GM12878 (cell line): ENCODE data around the gene CRYAB. TPM values are rescaled to one million over a fixed set of nuclear protein-coding genes. Genes with fewer than 3 reads are reported as not detected.

Experiments
- ATAC-seq: fragments of 200-7000 bp; cut with Tn5 transposase; 3 replicates; pipeline ENCODE4 v1.9.1; 2020; ENCODE audit warnings: mild to moderate bottlenecking, moderate library complexity
- BruUV-seq: library from RNA; stranded (reverse); fragments of 400-500 nt; replicated peaks from 2 replicates; lab custom pipeline; 2021; lab: Mats Ljungman, UMichigan
- CTCF ChIA-PET: fragments of 300-600 bp; sonication (Branson Sonifier 250); formaldehyde crosslinking; extraction: SDS; loops from one replicate; lab custom pipeline; 2021; ENCODE audit warnings: inconsistent platforms; lab: Yijun Ruan, JAX
- POLR2A ChIA-PET: fragments of 350-600 bp; formaldehyde crosslinking; extraction: SDS; loops from one replicate; lab custom pipeline; 2021; ENCODE audit warnings: inconsistent platforms; lab: Charles Lee
- RAD21 ChIA-PET: fragments of 300-600 bp; sonication (Branson Sonifier 250); formaldehyde crosslinking; loops from one replicate; lab custom pipeline; 2023; ENCODE audit warnings: antibody characterized with exemption; ENCODE audit not compliant: unreplicated experiment; lab: Charles Lee
- SMC1A ChIA-PET: fragments of 300-600 bp; sonication (Branson Sonifier 250); formaldehyde crosslinking; loops from one replicate; lab custom pipeline; 2023; ENCODE audit not compliant: unreplicated experiment, uncharacterized antibody; lab: Charles Lee
- DNase-seq: peaks from one replicate; pipeline ENCODE4 v3.0.0-alpha.2; 2011; ENCODE audit warnings: low read depth, low spot score
- FAIRE-seq: peaks from 3 replicates; lab custom pipeline; 2011; peaks lifted over from hg19 to GRCh38; lab: Jason Lieb, UNC
- H2AFZ ChIP-seq: 2 replicates; pipeline ENCODE4 v1.6.0; 2011; ENCODE audit warnings: low read depth, low read length, control low read depth; ENCODE audit not compliant: control insufficient read depth
- H3K27ac ChIP-seq: 2 replicates; pipeline ENCODE4 v1.5.1; 2011; ENCODE audit warnings: control low read depth; ENCODE audit not compliant: control insufficient read depth, insufficient read depth
- H3K27me3 ChIP-seq, 2 experiments: replicated peaks in 1 of 2; 2 replicates each; pipeline versions ENCODE4 v1.6.0 to v1.6.1; 2011; ENCODE audit warnings: low read length in 1 of 2; ENCODE audit not compliant: control insufficient read depth in 2 of 2, insufficient read depth in 2 of 2
- H3K36me3 ChIP-seq, 2 experiments: 2 replicates each; pipeline ENCODE4 v1.5.1; 2011; ENCODE audit warnings: low read length in 1 of 2; ENCODE audit not compliant: control insufficient read depth in 2 of 2, insufficient read depth in 2 of 2
- H3K4me1 ChIP-seq: 2 replicates; pipeline ENCODE4 v1.6.1; 2011; ENCODE audit warnings: mild to moderate bottlenecking, low read length, moderate library complexity, mixed read lengths; ENCODE audit not compliant: control insufficient read depth, insufficient read depth
- H3K4me2 ChIP-seq: 2 replicates; pipeline ENCODE4 v1.6.0; 2011; ENCODE audit warnings: control low read depth; ENCODE audit not compliant: control insufficient read depth, insufficient read depth
- H3K4me3 ChIP-seq: fragments of 200-600 bp; sonication (generic); 2 replicates; pipeline ENCODE4 v1.5.1; 2016
- H3K79me2 ChIP-seq: 2 replicates; pipeline ENCODE4 v1.6.0; 2011; ENCODE audit warnings: low read length; ENCODE audit not compliant: control insufficient read depth, insufficient read depth
- H3K9ac ChIP-seq: 2 replicates; pipeline ENCODE4 v1.8.0; 2011; ENCODE audit warnings: low read length, control low read depth, mixed read lengths; ENCODE audit not compliant: control insufficient read depth, insufficient read depth
- H3K9me3 ChIP-seq: replicated peaks from 3 replicates; pipeline ENCODE4 v1.5.1; 2011; ENCODE audit warnings: mild to moderate bottlenecking, low read length; ENCODE audit not compliant: control insufficient read depth, insufficient read depth
- H4K20me1 ChIP-seq: 2 replicates; pipeline ENCODE4 v1.6.0; 2011; ENCODE audit not compliant: control insufficient read depth, insufficient read depth
- CBFB ChIP-seq: IDR thresholded peaks from 2 replicates; pipeline ENCODE4 v1.6.1; 2016; ENCODE audit warnings: antibody characterized with exemption, low read depth
- ETV6 ChIP-seq, 2 experiments: fragments of 450-650 bp in 1 of 2; IDR thresholded peaks in 1 of 2; conservative IDR thresholded peaks in 1 of 2; 2 replicates each; pipeline ENCODE4 v1.6.1; 2014; ENCODE audit warnings: antibody characterized with exemption in 1 of 2, borderline replicate concordance in 1 of 2, low read depth in 1 of 2, mild to moderate bottlenecking in 1 of 2, moderate library complexity in 1 of 2
- FOXM1 ChIP-seq: IDR thresholded peaks from 2 replicates; pipeline ENCODE4 v1.6.1; 2012; ENCODE audit warnings: low read depth, mild to moderate bottlenecking, inconsistent platforms, low read length, moderate library complexity
- GATAD2B ChIP-seq: fragments of 450-650 bp; conservative IDR thresholded peaks from 2 replicates; pipeline ENCODE4 v1.6.1; 2017; ENCODE audit warnings: low read depth, mild to moderate bottlenecking, moderate library complexity
- IKZF1 ChIP-seq: fragments of 450-650 bp; conservative IDR thresholded peaks from 2 replicates; pipeline ENCODE4 v1.6.1; 2017; ENCODE audit warnings: antibody characterized with exemption, mild to moderate bottlenecking
- IKZF2 ChIP-seq, 2 experiments: fragments of 450-650 bp; IDR thresholded peaks; 2 replicates each; pipeline ENCODE4 v1.6.1; 2017; ENCODE audit warnings: mild to moderate bottlenecking in 2 of 2, moderate library complexity in 2 of 2
- JUNB ChIP-seq: IDR thresholded peaks from 2 replicates; pipeline ENCODE4 v1.6.1; 2016; ENCODE audit warnings: antibody characterized with exemption, mild to moderate bottlenecking
- KDM1A ChIP-seq: fragments of 200-600 bp; sonication (generic); IDR thresholded peaks from 2 replicates; pipeline ENCODE4 v1.6.1; 2016; ENCODE audit warnings: borderline replicate concordance
- KLF5 ChIP-seq: fragments of 450-650 bp; IDR thresholded peaks from 2 replicates; pipeline ENCODE4 v1.6.1; 2014; ENCODE audit warnings: mild to moderate bottlenecking; ENCODE audit not compliant: partially characterized antibody
- NRF1 ChIP-seq: conservative IDR thresholded peaks from 2 replicates; pipeline ENCODE4 v1.6.1; 2011; ENCODE audit warnings: mild to moderate bottlenecking, low read depth, low read length, improper control_type of control experiment
- SMARCA5 ChIP-seq: fragments of 450-650 bp; IDR thresholded peaks from 2 replicates; pipeline ENCODE4 v1.6.1; 2017; ENCODE audit warnings: mild to moderate bottlenecking
- WGBS: methylation state at CpG from one replicate; pipeline ENCODE4 v1.1.6; 2016; ENCODE audit warnings: low lambda C conversion rate; ENCODE audit not compliant: insufficient replicate concordance, insufficient coverage; ENCODE audit errors: missing lambda C conversion rate; 5-methylcytosine and 5-hydroxymethylcytosine counted together
- in situ Hi-C: fragments of 300-500 bp; cut with MboI; formaldehyde crosslinking; loops from 9 replicates; pipeline ENCODE4 v1.14.3; 2018; ENCODE audit warnings: mixed read lengths
- intact Hi-C: fragments of 100-400 bp; cut with micrococcal nuclease; formaldehyde crosslinking; loops from one replicate; pipeline ENCODE4 v1.14.2; 2022; ENCODE audit not compliant: unreplicated experiment
- polyA plus RNA-seq, 11 experiments: library from polyadenylated mRNA; depleted of rRNA in 4 of 11; unstranded in 6 of 11; stranded (reverse) in 5 of 11; fragments of >200 nt; fragmentation: Nextera tagmentation in 4 of 11; fragmentation: Illumina TruSeq in 1 of 11; extraction: Ambion mirVana in 4 of 11; extraction: Trizol in 1 of 11; gene quantifications; 1 replicate in 1 of 11; 2 replicates in 10 of 11; pipeline versions ENCODE4 v1.2.1 to v1.2.3, GENCODE V29; 2011 to 2016; ENCODE audit warnings: inconsistent platforms in 2 of 11, missing spikeins in 2 of 11, low read depth in 1 of 11
- total RNA-seq, 4 experiments: library from RNA; depleted of rRNA in 3 of 4; stranded (reverse); fragments of >200 nt in 3 of 4; fragmentation: Illumina TruSeq in 1 of 4; extraction: Trizol in 1 of 4; gene quantifications; 2 replicates each; pipeline versions ENCODE4 v1.2.1 to v1.2.3, GENCODE V29; 2013 to 2021
- TF ChIP-seq, protein P1 (sequence below): fragments of 150-350 bp; IDR thresholded peaks from 2 replicates; pipeline ENCODE4 v1.6.1; 2016; ENCODE audit warnings: low read depth, low read length
- TF ChIP-seq, protein P2 (sequence below): IDR thresholded peaks from 2 replicates; pipeline ENCODE4 v1.6.1; 2011; ENCODE audit warnings: low read depth, low read length, improper control_type of control experiment, borderline replicate concordance
- TF ChIP-seq, protein P3 (sequence below): IDR thresholded peaks from 2 replicates; pipeline ENCODE4 v1.6.1; 2011; ENCODE audit warnings: low read depth, mild to moderate bottlenecking, low read length, moderate library complexity, borderline replicate concordance; ENCODE audit errors: extremely low read depth

The CRYAB gene
- total and polyA plus RNA-seq, 10 of the 15 experiments (the other 5 are each of a cell fraction or from before 2014, with no cell fraction given), result 0.72 to 1.0 TPM; not detected in 8

DNA sequence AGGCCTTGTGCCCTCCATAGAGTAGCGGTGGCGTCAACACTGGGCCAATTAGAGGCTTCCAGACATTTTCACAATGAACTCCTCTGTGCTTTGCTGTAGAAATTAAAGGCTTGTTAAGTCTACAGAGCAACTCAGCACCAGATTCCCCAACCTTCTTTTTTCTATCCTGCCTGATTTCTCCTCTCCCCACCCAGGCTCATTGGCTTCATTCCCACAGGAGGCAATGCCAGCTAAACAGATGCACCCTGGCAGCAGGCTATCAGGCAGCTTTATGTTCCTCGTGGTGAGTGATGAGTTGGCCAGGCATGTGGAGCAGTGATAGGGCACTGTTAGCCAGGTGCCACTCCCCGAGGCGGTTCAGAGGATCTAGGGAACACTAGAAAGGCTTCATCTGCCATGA lies 30.4 kb upstream of the CRYAB start:
- H3K27ac ChIP-seq, result no peak overlapping the region
- no peak overlapping the region for H3K4me3 ChIP-seq
- FAIRE-seq (no peak), ATAC-seq (no peak), DNase-seq (no peak)
- WGBS, result 70% methylated on average over 5 of the region's 5 CpGs
- no peaks in the 10 kb centered on the region for H3K9me3 ChIP-seq
- no peak for TF ChIP-seq KDM1A
- TF ChIP-seq CBFB, result no peak
- TF ChIP-seq IKZF1, result no peak
- TF ChIP-seq, protein P1, sequence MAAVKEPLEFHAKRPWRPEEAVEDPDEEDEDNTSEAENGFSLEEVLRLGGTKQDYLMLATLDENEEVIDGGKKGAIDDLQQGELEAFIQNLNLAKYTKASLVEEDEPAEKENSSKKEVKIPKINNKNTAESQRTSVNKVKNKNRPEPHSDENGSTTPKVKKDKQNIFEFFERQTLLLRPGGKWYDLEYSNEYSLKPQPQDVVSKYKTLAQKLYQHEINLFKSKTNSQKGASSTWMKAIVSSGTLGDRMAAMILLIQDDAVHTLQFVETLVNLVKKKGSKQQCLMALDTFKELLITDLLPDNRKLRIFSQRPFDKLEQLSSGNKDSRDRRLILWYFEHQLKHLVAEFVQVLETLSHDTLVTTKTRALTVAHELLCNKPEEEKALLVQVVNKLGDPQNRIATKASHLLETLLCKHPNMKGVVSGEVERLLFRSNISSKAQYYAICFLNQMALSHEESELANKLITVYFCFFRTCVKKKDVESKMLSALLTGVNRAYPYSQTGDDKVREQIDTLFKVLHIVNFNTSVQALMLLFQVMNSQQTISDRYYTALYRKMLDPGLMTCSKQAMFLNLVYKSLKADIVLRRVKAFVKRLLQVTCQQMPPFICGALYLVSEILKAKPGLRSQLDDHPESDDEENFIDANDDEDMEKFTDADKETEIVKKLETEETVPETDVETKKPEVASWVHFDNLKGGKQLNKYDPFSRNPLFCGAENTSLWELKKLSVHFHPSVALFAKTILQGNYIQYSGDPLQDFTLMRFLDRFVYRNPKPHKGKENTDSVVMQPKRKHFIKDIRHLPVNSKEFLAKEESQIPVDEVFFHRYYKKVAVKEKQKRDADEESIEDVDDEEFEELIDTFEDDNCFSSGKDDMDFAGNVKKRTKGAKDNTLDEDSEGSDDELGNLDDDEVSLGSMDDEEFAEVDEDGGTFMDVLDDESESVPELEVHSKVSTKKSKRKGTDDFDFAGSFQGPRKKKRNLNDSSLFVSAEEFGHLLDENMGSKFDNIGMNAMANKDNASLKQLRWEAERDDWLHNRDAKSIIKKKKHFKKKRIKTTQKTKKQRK, result no peak
- TF ChIP-seq NRF1, result no peak
- no peak for TF ChIP-seq IKZF2 (IDR thresholded peaks at IDR 0.05)
- no peak for TF ChIP-seq ETV6 (conservative IDR thresholded peaks at IDR 0.05 in 1 of 2, IDR thresholded peaks at IDR 0.05 in 1 of 2; ENCODE audit: borderline replicate concordance in 1 of 2, low read depth in 1 of 2)
- TF ChIP-seq, protein P2, sequence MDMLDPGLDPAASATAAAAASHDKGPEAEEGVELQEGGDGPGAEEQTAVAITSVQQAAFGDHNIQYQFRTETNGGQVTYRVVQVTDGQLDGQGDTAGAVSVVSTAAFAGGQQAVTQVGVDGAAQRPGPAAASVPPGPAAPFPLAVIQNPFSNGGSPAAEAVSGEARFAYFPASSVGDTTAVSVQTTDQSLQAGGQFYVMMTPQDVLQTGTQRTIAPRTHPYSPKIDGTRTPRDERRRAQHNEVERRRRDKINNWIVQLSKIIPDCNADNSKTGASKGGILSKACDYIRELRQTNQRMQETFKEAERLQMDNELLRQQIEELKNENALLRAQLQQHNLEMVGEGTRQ, result no peak
- TF ChIP-seq JUNB, result no peak
- TF ChIP-seq KLF5, result no peak
- TF ChIP-seq, protein P3, sequence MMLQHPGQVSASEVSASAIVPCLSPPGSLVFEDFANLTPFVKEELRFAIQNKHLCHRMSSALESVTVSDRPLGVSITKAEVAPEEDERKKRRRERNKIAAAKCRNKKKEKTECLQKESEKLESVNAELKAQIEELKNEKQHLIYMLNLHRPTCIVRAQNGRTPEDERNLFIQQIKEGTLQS, result no peak
- TF ChIP-seq GATAD2B, result no peak
- no peak for TF ChIP-seq SMARCA5
- TF ChIP-seq FOXM1, result no peak
- SMC1A ChIA-PET, result interaction anchor here (0.8 kb wide), 1 partner anchor 40 kb away, joined by 3 read pairs; no protein-coding TSS in a partner anchor
- intact Hi-C loops (no loop called here), in situ Hi-C loops (loop anchor here (10.0 kb wide), 1 partner anchor 57 kb away; no protein-coding TSS in a partner anchor)
- H3K36me3 ChIP-seq, result no peaks in the 10 kb centered on the region
- no TSS peak for BruUV-seq
- H3K9ac ChIP-seq, result no peak overlapping the region
- H3K4me1 ChIP-seq, result peaks cover 22% of the 10 kb centered on the region
- 0 out of 4 replicates have a peak, but pooled peaks cover 0 to 1% of the 10 kb centered on the region in 2 experiments for H3K27me3 ChIP-seq
- CTCF ChIA-PET, result interaction anchor here (1.0 to 2.0 kb wide), 3 partner anchors 10 to 16 kb away, joined by 3 to 8 read pairs (median 4); no protein-coding TSS in a partner anchor
- POLR2A ChIA-PET, result no interaction called here
- H3K4me2 ChIP-seq, result no peak overlapping the region
- no peaks in the 10 kb centered on the region for H4K20me1 ChIP-seq
- H2AFZ ChIP-seq, result no peak overlapping the region
- no peaks in the 10 kb centered on the region for H3K79me2 ChIP-seq
- RAD21 ChIA-PET, result interaction anchor here (1.4 kb wide), 1 partner anchor 10 kb away, joined by 3 read pairs; no protein-coding TSS in a partner anchor
